ENCODE measurements around the gene PARL. TPM values are rescaled to one million over a fixed set of nuclear protein-coding genes. Genes with fewer than 3 reads are reported as not detected.

PARL gene
- total and polyA plus RNA-seq, 2 of the 8 experiments (the other 6 are each of a cell fraction or from before 2014, with no cell fraction given), result 62.7 to 85.0 TPM

DNA sequence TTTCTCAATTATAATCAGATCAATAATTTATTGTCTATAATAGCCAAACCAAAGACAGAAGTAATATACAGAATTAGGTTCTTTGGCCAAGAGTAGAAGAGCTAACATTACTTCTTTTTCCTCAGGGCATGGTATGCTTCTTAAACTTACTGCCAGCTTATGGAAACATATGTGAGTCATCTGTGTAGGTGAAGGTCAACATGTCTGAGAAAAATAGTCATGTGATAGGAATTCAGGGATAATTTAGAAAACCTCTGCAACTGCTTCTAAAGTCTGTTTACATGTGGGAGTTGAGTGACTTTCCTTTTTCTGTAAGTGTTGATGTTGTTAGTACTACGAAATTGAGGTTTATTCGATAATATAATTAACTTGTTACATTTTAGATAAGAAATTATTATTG lies 40.1 kb downstream of the PARL start:
- peaks cover 4 to 60% (median 26%) of the 10 kb centered on the region in 4 experiments; a peak in 7 of 8 replicates for H3K36me3 ChIP-seq (ENCODE audit: control insufficient read depth in 2 of 4, insufficient read depth in 4 of 4, low read length in 3 of 4)
- FAIRE-seq, result no peak

More for the DNA sequence above, 40.1 kb downstream of the PARL start:
- no peak overlapping the region for H4K8ac ChIP-seq (ENCODE audit: extremely low read depth, insufficient read depth, low read length)
- H2BK12ac ChIP-seq (ENCODE audit: low read depth, low read length), result no peak overlapping the region
- WGBS, 2 experiments (ENCODE audit: extremely low coverage in 1 of 2, insufficient coverage in 1 of 2, insufficient read length in 1 of 2, insufficient replicate concordance in 2 of 2, low coverage in 1 of 2, low lambda C conversion rate in 2 of 2, missing lambda C conversion rate in 1 of 2), result 89% methylated on average over 2 of the region's 2 CpGs; no CpG with 5 or more reads in 1 of the 2 experiments
- H2BK20ac ChIP-seq (ENCODE audit: low read length), result no peak overlapping the region
- no peak overlapping the region for H2BK15ac ChIP-seq (ENCODE audit: low read length)
- no peaks in the 10 kb centered on the region for H3K23me2 ChIP-seq (ENCODE audit: low read depth, low read length)
- H3K18ac ChIP-seq (ENCODE audit: extremely low read depth, low read length), result no peak overlapping the region
- no peak overlapping the region for H4K5ac ChIP-seq (ENCODE audit: insufficient read length, low read depth, low read length)
- no peaks in the 10 kb centered on the region for H3K4me1 ChIP-seq (replicated peaks in 1 of 4; ENCODE audit: control insufficient read depth in 3 of 4, insufficient read depth in 4 of 4, low read length in 3 of 4)
- H3K79me1 ChIP-seq (ENCODE audit: low read depth, low read length), result no peaks in the 10 kb centered on the region
- H3K23ac ChIP-seq (ENCODE audit: insufficient read length), result no peak overlapping the region
- no peak overlapping the region for H3K27ac ChIP-seq (ENCODE audit: low read depth, low read length)
- no peak overlapping the region for H3K9ac ChIP-seq (replicated peaks in 1 of 4; ENCODE audit: extremely low read depth in 1 of 4, low read depth in 3 of 4, low read length in 3 of 4)
- no peak overlapping the region for H3K14ac ChIP-seq (ENCODE audit: insufficient read length)
- H3K27me3 ChIP-seq (replicated peaks in 1 of 4; ENCODE audit: control insufficient read depth in 3 of 4, extremely low read depth in 1 of 4, insufficient read depth in 3 of 4, low read length in 3 of 4), result no peaks in the 10 kb centered on the region
- POLR2A ChIA-PET (ENCODE audit: partially characterized antibody), result no interaction called here
- no peak overlapping the region for H3K4me2 ChIP-seq (ENCODE audit: insufficient read depth in 1 of 2, low read depth in 2 of 2, low read length in 2 of 2)
- no peak overlapping the region for H4K91ac ChIP-seq (replicated peaks; ENCODE audit: insufficient read length, low read length)
- no peak for TF ChIP-seq CREB1 (IDR thresholded peaks at IDR 0.05)
- no peak for TF ChIP-seq SUZ12 (IDR thresholded peaks at IDR 0.05; ENCODE audit: low read length)
- TF ChIP-seq EP300 (IDR thresholded peaks at IDR 0.05; ENCODE audit: borderline replicate concordance in 1 of 2, low read depth in 2 of 2, low read length in 2 of 2), result no peak
- H2AFZ ChIP-seq (ENCODE audit: low read length), result no peak overlapping the region
- DNase-seq (ENCODE audit: low read depth in 1 of 2, low spot score in 2 of 2), result no peak
- no peak overlapping the region for H2BK5ac ChIP-seq (ENCODE audit: low read depth, low read length)
- H3K79me2 ChIP-seq (ENCODE audit: control insufficient read depth in 1 of 2, insufficient read depth in 2 of 2, low read length in 2 of 2), result no peaks in the 10 kb centered on the region
- no peak overlapping the region for H3K4me3 ChIP-seq (ENCODE audit: extremely low read depth in 1 of 4, insufficient read depth in 2 of 4, low read depth in 3 of 4, low read length in 4 of 4)
- no peak overlapping the region for H3K4ac ChIP-seq (replicated peaks; ENCODE audit: insufficient read length, low read depth, low read length)
- no peak overlapping the region for H2AK5ac ChIP-seq (ENCODE audit: low read depth, low read length)
- peaks cover 2 to 4% of the 10 kb centered on the region in 2 experiments for H4K20me1 ChIP-seq (replicated peaks in 1 of 2; ENCODE audit: control insufficient read depth in 1 of 2, insufficient read depth in 2 of 2, low read length in 2 of 2)
- CTCF ChIA-PET (ENCODE audit: partially characterized antibody), result interaction anchor here (0.6 to 1.8 kb wide), 3 partner anchors 22 to 58 kb away, joined by 3 to 6 read pairs (median 5); no protein-coding TSS in a partner anchor
- H2BK120ac ChIP-seq (replicated peaks; ENCODE audit: low read depth, low read length), result no peak overlapping the region
- H3K9me3 ChIP-seq (ENCODE audit: insufficient read depth in 2 of 2, low read depth in 1 of 2, low read length in 1 of 2), result no peaks in the 10 kb centered on the region
- H3K56ac ChIP-seq (replicated peaks; ENCODE audit: insufficient read length, low read depth, low read length), result no peak overlapping the region

All from H1 (cell line).